GM12801 (cell line): ENCODE data around the gene REXO5.

Experiments
- CTCF ChIP-seq: IDR thresholded peaks from one replicate; pipeline ENCODE4 v1.5.1; 2011; ENCODE audit warnings: control low read depth; ENCODE audit not compliant: insufficient read length; ENCODE audit errors: extremely low read depth

Gene REXO5

GRCh38 chr16:20839504-20839903, 33.2 kb downstream of the REXO5 start:
- no peak for TF ChIP-seq CTCF

GRCh38 chr16:20844054-20844453, 37.7 kb downstream of the REXO5 start:
- TF ChIP-seq CTCF, result no peak

GRCh38 chr16:20844588-20844987, 38.3 kb downstream of the REXO5 start:
- no peak for TF ChIP-seq CTCF

- TF ChIP-seq CTCF, result no peak
Measured at GRCh38 chr16:20846030-20846429, 39.7 kb downstream of the REXO5 start.

- TF ChIP-seq CTCF, result no peak
Measured at GRCh38 chr16:20846551-20846950, 40.2 kb downstream of the REXO5 start.

- no peak for TF ChIP-seq CTCF
Measured at GRCh38 chr16:20847550-20847949, 41.2 kb downstream of the REXO5 start.

- peak; percentile 85 for TF ChIP-seq CTCF
Measured at GRCh38 chr16:20849589-20850390, 43.5 kb downstream of the REXO5 start.
